Glomerular visceral epithelial cell (primary cell): ENCODE measurements around the gene ZNF474.
"Not testable (repeated sequence)": the region's sequence is repeated elsewhere in the genome, so short reads cannot be mapped to it uniquely, and the experiment has no call there.

Experiments used
- DNase-seq: peaks from one replicate; pipeline ENCODE4 v3.0.0-alpha.2; 2016; ENCODE audit errors: extremely low spot score

The ZNF474 gene

DNA sequence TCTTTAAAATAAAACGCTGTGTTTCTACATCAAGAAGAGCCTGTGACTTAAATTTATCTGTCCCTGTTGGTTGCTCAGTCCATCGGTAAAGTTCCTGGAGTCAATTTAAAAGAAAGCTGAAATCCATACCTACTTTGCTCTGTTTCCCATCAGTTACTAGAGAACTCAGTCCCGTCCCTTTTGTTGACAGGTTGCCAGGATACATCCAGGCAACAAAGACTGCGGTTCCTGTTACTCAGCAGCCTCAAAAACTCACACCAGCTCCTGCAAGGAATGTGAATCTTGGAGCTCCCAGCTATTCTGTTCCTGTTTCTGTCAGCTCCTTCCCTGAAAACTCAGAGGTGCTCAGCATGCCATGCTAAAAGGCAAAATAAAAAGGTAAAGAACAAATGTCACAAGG is at the start of gene ZNF474:
TSS of gene ZNF474 (plus strand) at position 241 of the 400 bp plus-strand sequence. CDS start 22,445 bp downstream, outside the sequence.
- peak; percentile 98 for DNase-seq

DNA sequence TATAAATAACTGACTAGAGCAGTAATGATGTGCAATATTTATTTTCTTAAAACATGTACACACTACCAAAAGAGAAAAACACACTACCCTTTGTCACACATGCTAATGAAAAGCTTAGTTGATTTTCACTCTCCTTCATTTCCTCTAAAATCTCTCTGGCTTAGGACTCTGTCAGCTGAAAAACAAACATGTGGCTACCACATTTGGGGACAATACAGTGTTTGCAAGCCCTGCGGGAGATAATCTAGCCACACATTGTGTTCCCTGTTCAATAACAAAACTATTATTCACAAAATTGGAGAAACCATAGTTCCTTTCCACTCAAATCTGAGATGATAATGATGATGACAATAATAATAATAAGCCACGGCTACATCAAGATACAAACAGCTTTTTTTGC is 47.8 kb upstream of the ZNF474 start:
- DNase-seq: no peak

DNA sequence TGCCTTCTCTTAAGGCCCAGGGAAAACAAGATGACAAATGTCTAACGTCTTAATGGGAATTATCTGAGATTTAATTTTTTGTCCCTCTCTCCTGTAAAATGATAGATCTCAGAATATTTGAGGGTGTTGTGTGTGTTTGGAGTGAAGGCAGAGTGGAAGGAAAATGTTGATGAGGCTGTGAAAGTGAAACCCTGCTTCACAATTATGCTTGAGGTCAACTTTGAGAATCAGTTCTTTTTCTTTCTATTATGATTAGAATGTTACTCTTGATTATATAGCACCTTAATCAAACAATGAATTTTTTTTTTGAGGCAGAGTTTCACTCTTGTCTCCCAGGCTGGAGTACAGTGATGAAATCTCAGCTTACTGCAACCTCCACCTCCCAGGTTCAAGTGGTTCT is 45.8 kb upstream of the ZNF474 start:
- DNase-seq: no peak

DNA sequence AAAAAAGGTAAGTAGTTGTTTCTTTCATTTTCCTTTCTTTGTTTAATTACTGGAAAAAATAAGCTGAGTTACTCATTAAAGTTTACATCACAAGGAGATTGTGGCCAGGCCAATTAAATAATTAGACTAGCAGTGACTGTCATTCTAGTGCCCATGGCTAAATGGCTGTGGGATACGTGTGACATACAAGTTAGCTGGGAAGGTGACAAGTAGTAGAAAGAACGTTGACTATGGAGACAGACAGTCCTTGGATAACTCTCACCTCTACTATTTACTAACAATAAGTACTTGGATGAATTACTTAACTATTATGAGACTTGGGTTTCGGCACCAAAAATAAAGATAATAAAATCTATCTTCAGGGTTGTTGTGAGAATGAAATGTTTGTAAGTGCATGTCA is 44.3 kb upstream of the ZNF474 start:
- no peak for DNase-seq

DNA sequence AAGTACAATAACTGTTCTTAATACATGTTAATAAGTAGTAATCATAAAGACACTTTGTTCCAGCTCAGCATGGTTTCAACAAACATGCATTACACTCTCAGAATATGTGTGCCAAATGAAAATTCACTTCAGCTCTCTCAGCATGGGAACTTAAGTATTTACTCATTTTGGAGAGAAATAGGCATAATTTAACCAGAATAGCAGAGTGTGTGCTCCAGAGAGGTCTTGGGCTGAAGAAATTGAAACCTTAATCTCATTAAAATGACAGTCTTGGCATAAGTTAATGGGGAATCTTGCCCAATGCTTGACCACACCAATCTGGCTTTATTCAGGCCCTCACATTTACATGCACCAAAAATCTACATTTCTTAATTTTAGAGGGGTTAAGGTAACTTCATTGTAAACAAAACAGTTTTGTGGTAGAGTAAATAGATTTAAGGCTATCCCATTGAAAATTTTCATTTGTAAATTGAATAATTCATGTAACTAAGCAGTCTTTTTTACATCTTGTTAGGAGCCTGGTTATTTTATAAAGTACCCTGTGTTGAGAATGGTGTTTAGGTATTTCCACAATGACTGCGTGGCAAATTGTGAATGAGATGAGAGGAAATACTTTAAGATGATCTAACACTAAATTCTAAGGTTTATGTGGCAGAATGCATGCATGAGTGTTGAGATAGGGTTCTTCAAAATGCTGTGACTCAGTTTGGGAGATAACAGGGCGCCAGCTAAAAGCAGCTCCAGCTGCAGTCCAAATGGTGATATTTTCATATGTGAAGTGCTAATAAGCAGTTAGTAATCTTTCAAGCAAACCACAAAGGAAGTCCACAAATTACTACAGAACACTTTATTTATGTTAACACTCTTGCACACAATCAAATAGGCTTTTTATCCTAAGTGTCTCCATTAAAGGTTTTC is 40.0 kb upstream of the ZNF474 start:
- DNase-seq: no peak

DNA sequence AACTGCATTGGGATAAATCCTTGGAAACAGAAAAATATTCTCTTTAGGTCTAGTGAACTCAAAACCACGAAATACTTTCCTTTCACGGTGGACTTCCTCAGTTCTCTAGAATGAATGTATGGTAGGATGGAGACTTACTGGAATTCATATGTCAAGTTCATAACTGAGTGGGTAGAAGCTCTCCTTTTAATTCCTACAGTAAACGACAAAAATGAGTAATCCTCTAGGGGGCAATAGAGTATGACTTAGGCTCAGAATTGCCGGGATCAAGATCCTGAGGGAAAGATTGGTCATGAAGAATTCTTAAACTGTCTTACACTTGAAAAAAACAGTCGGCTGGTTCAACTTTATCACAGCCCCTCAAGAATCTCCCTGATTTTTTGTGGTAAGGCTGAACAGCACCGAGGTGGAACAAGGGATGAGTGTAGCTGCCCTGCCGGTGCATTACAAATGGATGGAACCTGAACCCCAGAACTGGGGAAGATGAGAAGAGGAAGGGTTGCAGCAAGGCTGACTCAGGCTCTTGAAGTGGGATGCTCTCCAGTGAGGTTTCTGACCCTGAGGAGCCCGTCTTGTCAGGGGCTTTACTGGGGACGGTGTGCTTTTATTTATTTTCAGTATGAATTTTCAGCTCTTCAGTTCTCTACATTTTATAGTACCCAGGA is 37.3 kb upstream of the ZNF474 start:
- DNase-seq: peak; percentile 51

DNA sequence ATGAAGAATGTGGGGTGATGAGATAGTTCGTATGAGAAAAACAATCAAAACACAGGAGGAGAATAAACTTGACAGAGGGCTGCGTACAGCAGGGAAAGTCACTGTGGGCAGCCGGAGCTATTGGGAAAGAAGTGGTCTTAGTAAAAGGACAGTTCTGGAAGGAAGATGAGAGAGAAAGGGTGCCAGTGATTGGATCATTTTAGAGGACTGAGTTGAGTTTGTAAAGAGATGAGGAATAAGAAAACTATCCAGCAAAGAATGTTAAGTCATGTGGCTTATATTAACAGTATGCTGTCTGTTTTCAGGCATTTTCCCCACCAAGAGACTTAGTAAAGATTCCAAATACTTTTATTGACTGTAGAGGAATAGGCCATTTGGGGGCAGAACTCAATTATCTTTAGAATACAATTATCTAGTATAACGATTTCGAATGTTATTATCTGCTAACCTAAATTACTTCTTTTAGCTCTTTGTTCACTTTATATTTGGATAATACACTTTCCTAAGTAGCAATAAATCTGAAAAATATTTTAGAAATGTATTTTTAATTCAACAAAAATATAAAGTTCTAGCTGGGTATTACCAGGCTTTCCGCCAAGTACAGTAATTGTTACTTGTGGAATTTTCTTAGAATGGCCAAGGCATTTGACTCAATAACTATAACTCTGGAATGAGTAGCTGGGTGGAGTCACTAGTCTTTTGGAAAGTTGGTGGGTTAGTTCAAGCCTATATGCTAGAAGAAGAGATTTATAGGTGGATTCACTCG is 35.7 kb upstream of the ZNF474 start:
- DNase-seq: no peak

DNA sequence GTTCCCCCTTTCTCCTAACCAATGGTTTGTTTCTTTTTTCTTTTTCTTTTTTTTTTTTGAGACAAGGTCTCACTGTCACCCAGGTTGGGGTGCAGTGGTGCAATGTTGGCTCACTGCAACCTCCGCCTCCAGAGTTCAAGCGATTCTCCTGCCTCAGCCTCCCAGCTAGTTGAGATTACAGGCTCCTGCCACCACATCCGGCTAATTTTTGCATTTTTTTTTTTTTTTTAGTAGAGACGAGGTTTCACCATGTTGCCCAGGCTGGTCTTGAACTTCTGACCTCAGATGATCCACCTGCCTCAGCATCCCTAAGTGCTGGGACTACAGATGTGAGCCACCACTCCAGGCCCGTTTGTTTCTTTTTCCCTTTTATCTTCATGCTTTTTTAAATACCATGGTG is 35.1 kb upstream of the ZNF474 start:
- DNase-seq: not testable (repeated sequence)

DNA sequence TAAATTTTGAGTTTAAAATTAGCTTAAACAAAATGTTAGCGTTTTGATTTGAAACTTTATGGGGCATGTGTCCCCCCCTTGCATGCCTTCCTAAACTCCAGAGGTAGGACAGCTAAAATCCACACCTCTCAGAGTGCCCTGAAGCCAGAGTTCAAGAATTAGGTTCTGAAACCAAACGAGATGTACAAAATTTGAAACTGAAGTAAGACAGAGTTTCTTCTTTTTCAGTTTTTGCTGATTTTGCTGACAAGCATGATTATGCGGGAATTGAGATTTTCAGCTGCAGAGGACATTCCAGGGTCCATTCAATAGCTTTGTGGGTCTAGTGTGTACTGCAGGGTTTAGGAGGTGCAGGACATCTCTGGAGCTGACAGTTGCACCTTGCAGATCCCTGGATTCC is 34.2 kb upstream of the ZNF474 start:
- DNase-seq: no peak

DNA sequence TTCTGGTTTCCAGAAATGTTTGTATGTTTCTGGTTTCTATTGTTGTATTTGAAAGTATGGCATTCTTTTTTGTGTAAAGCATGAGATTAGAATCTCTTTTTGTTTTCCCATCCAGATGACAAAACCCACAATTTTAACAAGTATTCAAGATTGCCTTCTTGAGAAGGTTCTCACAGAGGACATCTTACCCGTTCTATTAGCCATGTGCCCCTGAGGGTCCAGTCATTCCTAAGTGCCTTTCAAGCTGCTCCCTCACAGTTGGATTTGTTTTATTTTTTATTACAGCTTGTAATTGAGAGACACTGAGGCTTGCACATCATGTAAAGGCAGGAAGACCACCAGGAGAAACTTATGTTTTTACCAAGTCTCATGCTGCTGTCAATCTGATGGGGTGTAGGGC is 32.0 kb upstream of the ZNF474 start:
- DNase-seq: no peak

DNA sequence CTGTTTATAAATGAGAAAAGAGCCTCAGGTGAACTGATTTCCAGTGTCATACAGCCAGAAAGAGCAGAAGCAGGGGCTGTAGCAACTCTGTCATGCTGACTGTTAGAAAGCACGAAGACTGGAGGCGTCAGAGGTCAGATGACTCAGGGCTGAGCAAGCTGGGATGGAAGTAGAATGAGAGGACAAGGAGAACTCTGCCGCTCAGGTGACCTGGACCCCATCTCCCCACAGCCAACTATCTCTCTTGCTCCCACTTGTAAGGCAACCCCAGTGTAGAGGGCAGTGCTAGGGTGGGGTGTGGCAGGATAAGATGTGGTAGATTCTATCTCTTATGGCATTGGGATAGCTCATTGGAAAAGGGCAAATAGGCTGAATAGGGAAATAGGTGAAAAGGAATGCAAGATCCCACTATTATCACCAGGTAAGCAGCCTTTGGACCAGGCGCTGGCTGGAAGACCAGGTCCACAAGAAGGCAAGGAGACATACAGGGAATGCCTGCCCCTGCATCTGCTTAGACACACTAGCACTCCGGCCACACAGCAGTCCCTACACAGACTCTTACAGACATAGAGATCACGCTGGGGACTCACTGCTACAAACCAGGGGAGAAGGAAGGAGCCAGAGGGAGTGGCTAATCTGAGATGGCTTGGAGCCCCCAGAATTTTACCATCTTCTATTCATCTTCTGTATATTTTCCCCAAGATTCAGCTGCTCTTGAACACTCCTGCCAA is 30.1 kb upstream of the ZNF474 start:
- DNase-seq: peak; percentile 56

DNA sequence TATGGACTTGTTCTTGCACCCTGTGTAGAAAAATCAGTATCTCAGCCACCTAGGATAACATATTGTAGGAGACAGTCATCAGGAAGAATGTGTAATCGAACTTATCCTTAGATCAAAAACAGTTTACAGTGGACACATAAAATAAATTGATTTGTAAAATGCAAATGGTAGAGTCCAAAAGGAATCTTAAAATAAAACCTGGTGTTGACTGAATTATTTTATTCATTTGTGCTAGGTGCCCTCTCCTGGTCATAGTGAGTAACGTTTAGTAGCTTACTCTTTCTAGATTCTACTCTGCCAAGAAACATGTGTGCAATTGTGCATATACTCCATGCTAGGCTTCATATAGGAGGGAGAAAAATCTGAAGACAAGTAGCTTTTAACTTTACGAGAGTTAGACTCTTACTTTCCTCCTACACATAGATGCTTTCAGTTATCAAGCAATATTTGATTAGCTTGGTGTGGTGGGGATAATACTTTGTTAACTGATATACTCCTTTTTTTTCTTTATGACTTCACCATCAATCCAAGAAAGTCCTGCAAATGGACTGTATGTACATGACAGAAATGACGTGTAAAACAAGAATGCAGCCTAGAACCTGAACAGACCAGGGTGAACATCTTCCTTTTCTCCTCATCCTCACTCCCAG is 27.6 kb upstream of the ZNF474 start:
- DNase-seq: peak; percentile 49

DNA sequence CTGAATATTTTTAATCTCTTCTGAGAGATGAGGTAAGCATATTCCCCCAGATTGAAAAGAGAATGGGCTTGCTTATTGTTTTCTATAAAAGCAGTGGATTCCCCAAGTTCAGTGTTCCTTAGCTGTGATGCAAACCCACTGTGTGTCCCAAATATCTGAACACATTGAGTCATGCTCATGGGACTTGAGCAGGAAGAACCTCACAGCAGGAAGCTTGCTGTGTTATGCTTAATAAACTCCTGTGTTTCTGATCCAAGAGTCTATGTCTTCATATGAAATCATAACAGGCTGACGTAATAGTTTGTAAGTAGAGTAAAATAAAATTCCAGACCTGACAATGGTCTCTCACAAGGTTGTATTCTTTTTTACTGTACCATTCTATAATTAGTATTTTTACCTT is 26.5 kb upstream of the ZNF474 start:
- peak; percentile 23 for DNase-seq

DNA sequence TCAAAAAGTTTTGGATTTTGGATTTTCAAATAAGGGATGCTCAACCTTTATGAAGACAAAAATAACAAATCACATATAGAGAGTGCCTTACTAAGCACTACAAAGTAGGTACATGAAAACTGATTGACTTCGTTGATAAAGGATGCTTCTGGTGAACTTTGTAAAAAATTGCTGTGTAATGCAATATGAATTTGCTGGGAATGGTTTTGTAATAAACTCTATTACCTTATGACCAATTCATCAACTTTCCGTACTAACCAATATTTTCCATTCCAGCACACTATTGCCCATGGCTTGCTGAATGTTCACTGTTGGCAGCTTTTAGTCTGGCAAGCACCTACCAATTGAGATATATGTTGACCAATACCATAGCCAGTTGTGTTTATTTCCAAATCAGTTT is 23.4 kb upstream of the ZNF474 start:
- no peak for DNase-seq

DNA sequence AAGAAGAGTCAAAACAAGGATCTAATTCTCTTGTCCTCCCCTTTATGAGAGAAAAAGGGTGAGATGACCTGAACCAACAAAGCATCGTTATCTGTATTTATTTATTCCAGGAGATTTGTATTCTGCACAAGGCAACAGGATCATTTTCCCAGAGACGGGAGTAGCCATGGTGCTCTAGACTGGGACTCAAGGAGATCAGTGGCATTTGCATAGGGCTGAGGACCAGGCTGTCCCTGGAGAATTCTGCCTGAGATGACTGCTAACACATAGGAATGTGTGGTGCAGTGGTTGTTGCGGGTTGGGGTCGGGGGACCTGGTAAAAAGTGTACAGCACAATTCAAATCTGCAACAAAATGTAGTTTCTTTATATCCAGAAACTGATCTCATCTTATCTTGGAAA is 22.3 kb upstream of the ZNF474 start:
- no peak for DNase-seq

DNA sequence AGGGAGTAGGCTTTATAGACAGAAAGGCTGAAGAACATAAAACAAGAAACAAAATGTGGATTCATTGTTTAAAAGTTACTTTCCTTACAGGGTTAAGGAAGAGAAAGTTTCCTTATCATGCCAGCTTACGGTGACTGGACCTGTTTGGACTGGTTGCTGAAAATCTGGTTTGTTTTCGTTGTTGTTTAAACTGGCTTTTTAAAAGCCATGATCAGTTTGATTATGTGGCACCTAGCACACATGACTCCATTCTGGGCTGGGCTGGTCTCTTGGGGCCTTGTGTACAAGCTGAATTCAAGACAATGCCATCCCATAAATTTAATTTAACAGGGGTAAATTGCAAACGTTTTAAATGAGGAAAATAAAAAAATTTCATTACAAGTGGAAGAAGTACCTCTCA is 18.4 kb upstream of the ZNF474 start:
- no peak for DNase-seq

DNA sequence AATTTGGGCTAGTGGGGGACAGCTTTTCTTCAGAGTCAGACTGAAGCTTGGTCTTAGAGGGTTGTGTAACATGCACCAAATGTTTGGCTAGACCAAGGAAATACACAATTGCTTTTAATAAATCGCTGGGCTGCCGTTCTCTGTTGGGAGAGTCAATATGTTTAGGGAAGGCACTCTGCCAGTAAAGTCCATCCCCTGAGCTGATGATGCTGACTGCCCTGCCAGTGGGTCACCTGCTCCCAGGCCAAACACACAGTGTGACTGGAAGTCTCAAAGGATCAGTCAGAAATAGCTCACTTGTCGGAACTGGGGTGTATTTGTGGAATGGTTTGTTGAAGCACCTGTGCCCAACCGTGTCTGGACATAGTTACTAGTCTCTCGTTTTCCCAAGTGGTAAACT is 17.9 kb upstream of the ZNF474 start:
- DNase-seq: no peak

DNA sequence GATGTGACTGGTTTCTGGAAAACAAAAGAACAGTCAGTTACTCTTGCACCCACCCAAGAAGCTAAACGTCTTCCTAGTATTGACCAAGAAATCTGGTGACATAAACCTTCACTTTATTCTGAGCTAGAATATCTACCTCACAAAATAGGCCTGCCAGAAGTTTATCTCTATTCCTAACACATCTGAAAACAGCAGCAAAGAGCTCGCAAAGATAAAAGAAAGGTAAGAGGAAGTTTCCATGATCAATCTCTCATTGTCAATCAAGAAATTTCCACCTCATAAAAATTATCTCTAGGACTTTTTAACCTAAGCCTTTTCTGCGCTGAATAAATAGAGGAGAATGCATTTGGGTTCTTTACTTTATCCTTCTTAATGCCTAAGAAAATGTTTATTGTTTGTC is 17.3 kb upstream of the ZNF474 start:
- no peak for DNase-seq

DNA sequence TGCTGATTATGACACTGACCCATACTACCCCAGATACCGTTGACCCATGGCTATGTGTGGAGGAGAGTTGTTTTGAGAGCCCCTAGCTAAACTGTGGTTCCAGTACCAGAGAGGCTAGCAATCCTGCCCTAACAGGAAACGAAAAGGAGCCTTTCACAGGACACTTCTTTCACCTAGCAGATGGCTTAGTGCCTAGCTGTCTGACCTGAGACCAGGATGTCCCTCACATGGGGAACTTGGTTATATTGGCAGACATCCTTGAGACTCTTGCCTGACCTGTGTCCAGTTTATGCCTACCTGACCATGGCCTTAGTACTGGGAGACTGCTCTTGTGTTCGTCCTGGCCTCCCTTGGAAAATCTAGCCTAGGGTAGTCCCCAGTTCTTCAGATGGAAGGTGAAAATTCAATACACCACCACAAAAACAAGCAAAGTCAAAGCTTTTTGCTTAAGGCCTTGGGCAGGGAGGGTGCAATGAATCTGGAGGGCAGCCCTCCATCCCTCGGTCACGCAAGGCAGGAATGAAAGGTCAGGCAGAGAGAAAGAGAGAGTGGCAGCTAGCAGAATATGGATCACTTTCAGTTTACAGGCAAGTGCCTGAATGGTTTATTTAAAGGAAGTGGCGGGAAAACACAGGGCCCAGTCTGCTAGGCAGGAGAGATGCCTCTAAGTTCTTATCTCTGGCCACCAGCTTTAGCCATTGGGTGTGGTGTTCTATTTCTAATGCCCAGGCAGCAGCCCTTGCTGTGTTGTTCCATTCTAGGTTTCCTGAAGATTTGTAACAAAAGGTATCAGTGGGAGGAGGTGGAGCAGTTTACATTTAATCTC is 16.4 kb upstream of the ZNF474 start:
- DNase-seq: no peak

DNA sequence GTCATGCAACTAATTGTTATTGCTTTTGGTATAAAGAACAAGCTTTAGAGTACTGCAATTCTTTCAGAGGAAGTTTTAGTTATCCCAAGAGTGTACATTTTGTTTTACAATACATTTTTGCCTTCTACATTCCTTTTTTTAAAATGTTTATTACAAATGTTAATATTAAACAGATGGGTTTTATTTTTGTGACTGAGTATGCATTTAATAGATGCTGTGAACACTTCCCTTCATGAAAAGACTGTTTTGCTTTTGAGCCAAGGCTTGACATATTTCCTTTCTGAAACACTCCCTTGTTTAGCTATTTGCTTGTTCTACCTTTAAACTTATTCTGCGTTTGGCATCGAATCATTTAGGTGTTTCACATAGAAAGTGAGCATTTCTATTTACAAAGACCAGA is 14.8 kb upstream of the ZNF474 start:
- no peak for DNase-seq
